HL-60/S4 treated with phorbol 12-myristate 13-acetate at 8.2 ng/mL for 4 days and 3 days (cell line): ENCODE data around the gene G6PC1.
"Not testable (repeated sequence)": the region's sequence is repeated elsewhere in the genome, so short reads cannot be mapped to it uniquely, and the experiment has no call there.

Experiments
- in situ Hi-C: fragments of 300-500 bp; cut with MboI; formaldehyde crosslinking; loops from 2 replicates; pipeline ENCODE4 v1.15.0; 2022; ENCODE audit warnings: low sequenced_read_pairs

Gene G6PC1

GRCh38 chr17:42899981-42900380, 618 bp upstream of the G6PC1 start:
- in situ Hi-C loops, result not testable (repeated sequence)

- in situ Hi-C loops, result no loop called here
Observed at GRCh38 chr17:42901535-42902229, 1.1 kb downstream of the G6PC1 start.

GRCh38 chr17:42904110-42904469, 3.5 kb downstream of the G6PC1 start:
- in situ Hi-C loops, result no loop called here

GRCh38 chr17:42906772-42907446, 6.3 kb downstream of the G6PC1 start:
- in situ Hi-C loops, result no loop called here

- in situ Hi-C loops, result no loop called here
Observed at GRCh38 chr17:42908872-42909700, 8.5 kb downstream of the G6PC1 start.

- in situ Hi-C loops, result no loop called here
Observed at GRCh38 chr17:42913522-42913921, 12.9 kb downstream of the G6PC1 start.

GRCh38 chr17:42913981-42914617, 13.5 kb downstream of the G6PC1 start:
- in situ Hi-C loops, result no loop called here

GRCh38 chr17:42915288-42915687, 14.7 kb downstream of the G6PC1 start:
- in situ Hi-C loops, result not testable (repeated sequence)

GRCh38 chr17:42916388-42917235, 16.0 kb downstream of the G6PC1 start:
- in situ Hi-C loops, result not testable (repeated sequence)

- in situ Hi-C loops, result no loop called here
Observed at GRCh38 chr17:42917236-42917603, 16.6 kb downstream of the G6PC1 start.

GRCh38 chr17:42918902-42919521, 18.4 kb downstream of the G6PC1 start:
- in situ Hi-C loops, result no loop called here

GRCh38 chr17:42919522-42920077, 19.0 kb downstream of the G6PC1 start:
- in situ Hi-C loops, result not testable (repeated sequence)

- in situ Hi-C loops, result no loop called here
Observed at GRCh38 chr17:42920106-42920900, 19.7 kb downstream of the G6PC1 start.

- in situ Hi-C loops, result no loop called here
Observed at GRCh38 chr17:42920922-42921321, 20.3 kb downstream of the G6PC1 start.

GRCh38 chr17:42922294-42922693, 21.7 kb downstream of the G6PC1 start:
- in situ Hi-C loops, result no loop called here

GRCh38 chr17:42923472-42923871, 22.9 kb downstream of the G6PC1 start:
- in situ Hi-C loops, result not testable (repeated sequence)

GRCh38 chr17:42924891-42925290, 24.3 kb downstream of the G6PC1 start:
- in situ Hi-C loops, result loop anchor here (25.0 kb wide), 1 partner anchor 213 kb away; no protein-coding TSS in a partner anchor

GRCh38 chr17:42928714-42929496, 28.3 kb downstream of the G6PC1 start:
- in situ Hi-C loops, result loop anchor here (25.0 kb wide), 1 partner anchor 217 kb away; no protein-coding TSS in a partner anchor
